Measurements from ENCODE around the gene RAB20. TPM values are rescaled to one million over a fixed set of nuclear protein-coding genes. Genes with fewer than 3 reads are reported as not detected.

Gene RAB20
- total RNA-seq, 1 experiment from 2014 or later: 12.3 TPM

- H3K79me1 ChIP-seq (ENCODE audit: insufficient read depth, low read depth, low read length, poor library complexity, severe bottlenecking): no peaks in the 10 kb centered on the region
- no peak overlapping the region for H2BK120ac ChIP-seq (ENCODE audit: low read depth, low read length, poor library complexity, severe bottlenecking)
- H3K18ac ChIP-seq (ENCODE audit: insufficient read length, low read depth, low read length): no peak overlapping the region
- no peak overlapping the region for H3K27ac ChIP-seq (ENCODE audit: insufficient read length, low read depth, low read length)
- H3K9ac ChIP-seq (ENCODE audit: extremely low read depth, insufficient read length, low read length): no peak overlapping the region
- no peaks in the 10 kb centered on the region for H3K27me3 ChIP-seq (ENCODE audit: insufficient read depth, low read length)
- TF ChIP-seq CTCF (conservative IDR thresholded peaks at IDR 0.05): no peak
- peaks cover 20 to 50% (median 40%) of the 10 kb centered on the region in 3 experiments for H3K36me3 Mint-ChIP-seq (ENCODE audit: insufficient read depth in 1 of 3, low read depth in 3 of 3)
- no peak overlapping the region for H2AFZ ChIP-seq (ENCODE audit: low read length)
- H4K20me1 ChIP-seq (ENCODE audit: control insufficient read depth, insufficient read depth, insufficient read length): no peaks in the 10 kb centered on the region
- DNase-seq: no peak
- peak overlapping the region; percentile 49 to 94 (median 82); a peak in 6 of 7 replicates for H3K27ac Mint-ChIP-seq
- no peak overlapping the region for H2BK5ac ChIP-seq (ENCODE audit: insufficient read length, low read length)
- H4K8ac ChIP-seq (replicated peaks; ENCODE audit: insufficient read length, low read depth, low read length): no peak overlapping the region
- no peaks in the 10 kb centered on the region for H3K27me3 Mint-ChIP-seq (ENCODE audit: low read depth)
- H2BK20ac ChIP-seq (ENCODE audit: low read depth, low read length, poor library complexity, severe bottlenecking): no peak overlapping the region
- peak overlapping the region; percentile 30 for H4K91ac ChIP-seq (ENCODE audit: insufficient read length, low read depth, low read length)
- H3K79me2 ChIP-seq (ENCODE audit: insufficient read depth, low read length): no peaks in the 10 kb centered on the region
- no peaks in the 10 kb centered on the region for H3K23me2 ChIP-seq (ENCODE audit: insufficient read length, low read depth, low read length, poor library complexity, severe bottlenecking)
- no peak overlapping the region for H2BK15ac ChIP-seq (ENCODE audit: low read depth, low read length)
- H3K14ac ChIP-seq (ENCODE audit: insufficient read depth, low read length): no peak overlapping the region; the same call in 1 of the 2 replicates
- H3K4me2 ChIP-seq (ENCODE audit: insufficient read depth, insufficient read length, low read length): no peak overlapping the region
- peaks cover 6 to 7% of the 10 kb centered on the region in 2 experiments for H3K4me1 Mint-ChIP-seq
- no peak overlapping the region for H3K4ac ChIP-seq (ENCODE audit: low read depth, low read length)
- no peak overlapping the region for H4K5ac ChIP-seq (ENCODE audit: insufficient read length, low read depth, low read length)
- no peak overlapping the region for H2AK5ac ChIP-seq (ENCODE audit: insufficient read length, low read length)
- no peak overlapping the region for H3K56ac ChIP-seq (ENCODE audit: insufficient read length, low read depth, low read length)
- H3K9me3 Mint-ChIP-seq: no peaks in the 10 kb centered on the region
- H3K9me3 ChIP-seq (ENCODE audit: control insufficient read depth, low read depth, low read length): no peaks in the 10 kb centered on the region
- H3K23ac ChIP-seq (ENCODE audit: insufficient read length, low read depth, low read length): no peak overlapping the region
- no peak overlapping the region for H3T11ph ChIP-seq (ENCODE audit: low read length)
- H3K4me1 ChIP-seq (ENCODE audit: insufficient read depth, low read length): no peaks in the 10 kb centered on the region
- no CpG with 5 or more reads among the region's 16 CpGs for WGBS (ENCODE audit: extremely low coverage, insufficient read length, low lambda C conversion rate)
- no peak overlapping the region for H2BK12ac ChIP-seq (ENCODE audit: insufficient read length, low read depth, low read length)
- H3K4me3 Mint-ChIP-seq: no peak overlapping the region
Measured at GRCh38 chr13:110478405-110479214, 82.9 kb downstream of the RAB20 start.
